ENCODE measurements around the gene ASTE1.
A peak's percentile ranks its signal among the peaks of the same experiment; 100 is the strongest.

Gene ASTE1

DNA sequence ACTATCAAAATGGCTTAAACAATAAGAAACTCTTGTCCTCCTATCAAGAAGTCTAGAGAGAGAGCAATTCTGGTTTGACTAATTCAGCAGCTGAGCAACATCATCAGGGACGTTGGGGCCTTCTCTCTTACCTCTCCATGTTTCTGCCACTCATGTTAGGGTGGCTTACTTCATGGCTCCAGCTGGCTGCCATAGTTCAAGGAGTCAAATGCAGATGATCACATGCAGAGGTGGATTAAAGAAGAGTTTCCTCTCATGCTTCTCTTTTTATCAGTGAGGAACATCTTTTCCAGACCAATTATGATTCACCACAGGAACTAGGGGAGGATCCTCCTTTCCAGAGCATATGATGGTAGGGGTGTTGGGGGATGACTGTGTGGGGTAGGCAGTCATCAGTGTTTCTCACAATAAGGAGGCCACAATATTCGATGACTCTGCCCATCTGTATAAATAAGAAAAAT lies 45.5 kb upstream of the ASTE1 start:
- ATAC-seq = peak; percentile 32; the same call in 1 of the 3 replicates
- TF ChIP-seq, protein P1, sequence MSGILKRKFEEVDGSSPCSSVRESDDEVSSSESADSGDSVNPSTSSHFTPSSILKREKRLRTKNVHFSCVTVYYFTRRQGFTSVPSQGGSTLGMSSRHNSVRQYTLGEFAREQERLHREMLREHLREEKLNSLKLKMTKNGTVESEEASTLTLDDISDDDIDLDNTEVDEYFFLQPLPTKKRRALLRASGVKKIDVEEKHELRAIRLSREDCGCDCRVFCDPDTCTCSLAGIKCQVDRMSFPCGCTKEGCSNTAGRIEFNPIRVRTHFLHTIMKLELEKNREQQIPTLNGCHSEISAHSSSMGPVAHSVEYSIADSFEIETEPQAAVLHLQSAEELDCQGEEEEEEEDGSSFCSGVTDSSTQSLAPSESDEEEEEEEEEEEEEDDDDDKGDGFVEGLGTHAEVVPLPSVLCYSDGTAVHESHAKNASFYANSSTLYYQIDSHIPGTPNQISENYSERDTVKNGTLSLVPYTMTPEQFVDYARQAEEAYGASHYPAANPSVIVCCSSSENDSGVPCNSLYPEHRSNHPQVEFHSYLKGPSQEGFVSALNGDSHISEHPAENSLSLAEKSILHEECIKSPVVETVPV (CRISPR knock-in tag; IDR thresholded peaks at IDR 0.05) = no peak
- no peak for TF ChIP-seq ZNF8 (CRISPR knock-in tag; IDR thresholded peaks at IDR 0.05)
- no peak for TF ChIP-seq ZFP3 (CRISPR knock-in tag; IDR thresholded peaks at IDR 0.05)
- TF ChIP-seq TOX (CRISPR knock-in tag; IDR thresholded peaks at IDR 0.05; ENCODE audit: borderline replicate concordance) = no peak
- TF ChIP-seq, protein P2, sequence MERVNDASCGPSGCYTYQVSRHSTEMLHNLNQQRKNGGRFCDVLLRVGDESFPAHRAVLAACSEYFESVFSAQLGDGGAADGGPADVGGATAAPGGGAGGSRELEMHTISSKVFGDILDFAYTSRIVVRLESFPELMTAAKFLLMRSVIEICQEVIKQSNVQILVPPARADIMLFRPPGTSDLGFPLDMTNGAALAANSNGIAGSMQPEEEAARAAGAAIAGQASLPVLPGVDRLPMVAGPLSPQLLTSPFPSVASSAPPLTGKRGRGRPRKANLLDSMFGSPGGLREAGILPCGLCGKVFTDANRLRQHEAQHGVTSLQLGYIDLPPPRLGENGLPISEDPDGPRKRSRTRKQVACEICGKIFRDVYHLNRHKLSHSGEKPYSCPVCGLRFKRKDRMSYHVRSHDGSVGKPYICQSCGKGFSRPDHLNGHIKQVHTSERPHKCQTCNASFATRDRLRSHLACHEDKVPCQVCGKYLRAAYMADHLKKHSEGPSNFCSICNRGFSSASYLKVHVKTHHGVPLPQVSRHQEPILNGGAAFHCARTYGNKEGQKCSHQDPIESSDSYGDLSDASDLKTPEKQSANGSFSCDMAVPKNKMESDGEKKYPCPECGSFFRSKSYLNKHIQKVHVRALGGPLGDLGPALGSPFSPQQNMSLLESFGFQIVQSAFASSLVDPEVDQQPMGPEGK (CRISPR knock-in tag; IDR thresholded peaks at IDR 0.05; ENCODE audit: borderline replicate concordance) = no peak
- no peak for TF ChIP-seq TCF4 (CRISPR knock-in tag; IDR thresholded peaks at IDR 0.05; ENCODE audit: borderline replicate concordance)
- TF ChIP-seq BACH2 (CRISPR knock-in tag; IDR thresholded peaks at IDR 0.05; ENCODE audit: borderline replicate concordance) = no peak
- no peak for TF ChIP-seq ESRRG (CRISPR knock-in tag; IDR thresholded peaks at IDR 0.05)
- TF ChIP-seq OSR1 (CRISPR knock-in tag; IDR thresholded peaks at IDR 0.05) = no peak
- no peak for TF ChIP-seq PPARA (CRISPR knock-in tag; IDR thresholded peaks at IDR 0.05; ENCODE audit: borderline replicate concordance)
- TF ChIP-seq ISL1 (CRISPR knock-in tag; IDR thresholded peaks at IDR 0.05) = no peak
- no peak for TF ChIP-seq RARB (CRISPR knock-in tag; IDR thresholded peaks at IDR 0.05)
- TF ChIP-seq SNAI2 (CRISPR knock-in tag; IDR thresholded peaks at IDR 0.05) = no peak
- no peak for TF ChIP-seq ZNF565 (CRISPR knock-in tag; conservative IDR thresholded peaks at IDR 0.05; ENCODE audit: low read depth)
- no peak for TF ChIP-seq ZFP30 (CRISPR knock-in tag; IDR thresholded peaks at IDR 0.05)

DNA sequence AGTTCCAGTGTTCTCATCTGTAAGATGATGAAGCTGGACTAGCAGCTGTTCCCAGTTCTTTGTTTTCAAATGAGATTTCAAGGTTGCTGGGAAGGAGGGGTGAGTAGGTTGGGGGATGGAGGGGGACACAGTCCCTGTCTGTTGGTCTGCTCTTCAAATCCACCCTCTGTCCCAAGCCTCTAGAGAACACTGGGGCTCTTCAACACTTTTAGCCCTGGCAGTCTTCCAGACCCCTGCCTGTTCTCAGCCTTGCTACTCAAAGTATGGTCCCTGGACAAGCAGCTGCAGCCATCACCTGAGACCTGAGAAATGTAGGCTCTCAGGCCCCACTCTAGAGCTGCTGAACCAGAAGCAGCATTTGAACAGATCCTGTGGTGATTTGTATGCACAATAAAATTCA lies 41.4 kb upstream of the ASTE1 start:
- no peak for ATAC-seq
- no peak for TF ChIP-seq ESRRG (CRISPR knock-in tag; IDR thresholded peaks at IDR 0.05)
- TF ChIP-seq, protein P2 (CRISPR knock-in tag; IDR thresholded peaks at IDR 0.05; ENCODE audit: borderline replicate concordance) = no peak
- TF ChIP-seq SNAI2 (CRISPR knock-in tag; IDR thresholded peaks at IDR 0.05) = no peak
- TF ChIP-seq, protein P3, sequence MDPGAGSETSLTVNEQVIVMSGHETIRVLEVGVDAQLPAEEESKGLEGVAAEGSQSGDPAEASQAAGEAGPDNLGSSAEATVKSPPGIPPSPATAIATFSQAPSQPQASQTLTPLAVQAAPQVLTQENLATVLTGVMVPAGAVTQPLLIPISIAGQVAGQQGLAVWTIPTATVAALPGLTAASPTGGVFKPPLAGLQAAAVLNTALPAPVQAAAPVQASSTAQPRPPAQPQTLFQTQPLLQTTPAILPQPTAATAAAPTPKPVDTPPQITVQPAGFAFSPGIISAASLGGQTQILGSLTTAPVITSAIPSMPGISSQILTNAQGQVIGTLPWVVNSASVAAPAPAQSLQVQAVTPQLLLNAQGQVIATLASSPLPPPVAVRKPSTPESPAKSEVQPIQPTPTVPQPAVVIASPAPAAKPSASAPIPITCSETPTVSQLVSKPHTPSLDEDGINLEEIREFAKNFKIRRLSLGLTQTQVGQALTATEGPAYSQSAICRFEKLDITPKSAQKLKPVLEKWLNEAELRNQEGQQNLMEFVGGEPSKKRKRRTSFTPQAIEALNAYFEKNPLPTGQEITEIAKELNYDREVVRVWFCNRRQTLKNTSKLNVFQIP (CRISPR knock-in tag; IDR thresholded peaks at IDR 0.05; ENCODE audit: borderline replicate concordance, low read depth) = no peak
- TF ChIP-seq, protein P4, sequence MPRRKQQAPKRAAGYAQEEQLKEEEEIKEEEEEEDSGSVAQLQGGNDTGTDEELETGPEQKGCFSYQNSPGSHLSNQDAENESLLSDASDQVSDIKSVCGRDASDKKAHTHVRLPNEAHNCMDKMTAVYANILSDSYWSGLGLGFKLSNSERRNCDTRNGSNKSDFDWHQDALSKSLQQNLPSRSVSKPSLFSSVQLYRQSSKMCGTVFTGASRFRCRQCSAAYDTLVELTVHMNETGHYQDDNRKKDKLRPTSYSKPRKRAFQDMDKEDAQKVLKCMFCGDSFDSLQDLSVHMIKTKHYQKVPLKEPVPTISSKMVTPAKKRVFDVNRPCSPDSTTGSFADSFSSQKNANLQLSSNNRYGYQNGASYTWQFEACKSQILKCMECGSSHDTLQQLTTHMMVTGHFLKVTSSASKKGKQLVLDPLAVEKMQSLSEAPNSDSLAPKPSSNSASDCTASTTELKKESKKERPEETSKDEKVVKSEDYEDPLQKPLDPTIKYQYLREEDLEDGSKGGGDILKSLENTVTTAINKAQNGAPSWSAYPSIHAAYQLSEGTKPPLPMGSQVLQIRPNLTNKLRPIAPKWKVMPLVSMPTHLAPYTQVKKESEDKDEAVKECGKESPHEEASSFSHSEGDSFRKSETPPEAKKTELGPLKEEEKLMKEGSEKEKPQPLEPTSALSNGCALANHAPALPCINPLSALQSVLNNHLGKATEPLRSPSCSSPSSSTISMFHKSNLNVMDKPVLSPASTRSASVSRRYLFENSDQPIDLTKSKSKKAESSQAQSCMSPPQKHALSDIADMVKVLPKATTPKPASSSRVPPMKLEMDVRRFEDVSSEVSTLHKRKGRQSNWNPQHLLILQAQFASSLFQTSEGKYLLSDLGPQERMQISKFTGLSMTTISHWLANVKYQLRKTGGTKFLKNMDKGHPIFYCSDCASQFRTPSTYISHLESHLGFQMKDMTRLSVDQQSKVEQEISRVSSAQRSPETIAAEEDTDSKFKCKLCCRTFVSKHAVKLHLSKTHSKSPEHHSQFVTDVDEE (CRISPR knock-in tag; IDR thresholded peaks at IDR 0.05) = no peak
- no peak for TF ChIP-seq ZNF565 (CRISPR knock-in tag; conservative IDR thresholded peaks at IDR 0.05; ENCODE audit: low read depth)
- TF ChIP-seq BACH2 (CRISPR knock-in tag; IDR thresholded peaks at IDR 0.05; ENCODE audit: borderline replicate concordance) = no peak
- no peak for TF ChIP-seq ZFP30 (CRISPR knock-in tag; IDR thresholded peaks at IDR 0.05)

DNA sequence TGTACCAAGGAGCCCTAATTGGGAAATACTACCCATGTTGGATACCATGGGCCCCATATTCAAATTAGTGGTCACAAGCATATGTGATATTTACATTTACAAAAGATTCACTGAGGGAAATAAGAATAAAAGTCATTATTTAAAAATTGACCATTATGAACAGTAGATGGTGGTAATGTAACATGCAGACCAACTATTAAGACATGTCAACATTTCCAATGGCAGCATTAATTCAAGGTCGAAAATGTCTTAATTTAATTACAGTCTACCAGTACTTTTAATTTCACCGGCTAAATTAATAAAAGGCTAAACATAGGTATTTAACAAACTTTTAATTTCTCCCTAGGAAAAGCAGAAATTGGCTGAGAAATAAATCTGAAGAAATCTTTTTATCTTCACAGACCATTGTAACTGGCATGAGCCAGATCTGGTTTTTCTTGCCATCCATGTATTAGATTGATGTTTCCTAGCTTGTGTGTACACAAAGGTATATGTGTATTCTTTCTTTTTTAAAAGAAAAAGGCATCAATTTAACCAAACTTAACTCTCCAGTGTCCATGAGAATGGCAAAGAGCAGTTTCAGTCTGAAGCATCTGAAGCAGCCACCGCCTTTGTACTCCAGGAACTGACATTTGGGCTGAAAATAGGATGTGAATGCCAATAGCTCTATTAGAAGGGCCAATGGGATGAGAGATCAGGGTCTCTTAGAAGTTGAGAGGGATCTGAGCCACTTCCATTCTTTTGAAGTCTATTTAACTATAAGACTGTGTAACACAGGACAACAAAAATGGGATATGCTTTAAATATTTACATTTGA lies 26.6 kb upstream of the ASTE1 start:
- peak; percentile 40; the same call in 2 of the 3 replicates for ATAC-seq

More for the DNA sequence above, 26.6 kb upstream of the ASTE1 start:
- TF ChIP-seq, protein P4 (CRISPR knock-in tag; IDR thresholded peaks at IDR 0.05) = no peak
